K562 (cell line): ENCODE results near the gene MYO1D. TPM values are rescaled to one million over a fixed set of nuclear protein-coding genes. Genes with fewer than 3 reads are reported as not detected.

ENCODE experiments used
- ATAC-seq: fragments of 200-7000 bp; cut with Tn5 transposase; 3 replicates; pipeline ENCODE4 v1.9.1; 2020; ENCODE audit warnings: moderate library complexity
- BruUV-seq: library from RNA; stranded (reverse); fragments of 400-500 nt; replicated peaks from 2 replicates; lab custom pipeline; 2021; lab: Mats Ljungman, UMichigan
- CTCF ChIA-PET: fragments of 300-600 bp; formaldehyde crosslinking; extraction: SDS; loops from one replicate; lab custom pipeline; 2021; ENCODE audit warnings: low intra/inter-chr PET ratio; lab: Yijun Ruan, JAX
- POLR2A ChIA-PET: fragments of 300-600, 350-650 bp; sonication (Branson Sonifier 250); formaldehyde crosslinking; extraction: SDS; loops from one replicate; lab custom pipeline; 2021; ENCODE audit warnings: antibody characterized with exemption, inconsistent platforms; lab: Yijun Ruan, JAX
- DNase-seq, 4 experiments: peaks; one replicate each; pipeline versions ENCODE4 v3.0.0 to v3.0.0-alpha.2; 2011 to 2018; ENCODE audit warnings: low spot score in 3 of 4, mixed read lengths in 3 of 4; ENCODE audit errors: extremely low read depth in 1 of 4
- FAIRE-seq: peaks from 2 replicates; lab custom pipeline; 2011; peaks lifted over from hg19 to GRCh38; lab: Jason Lieb, UNC
- H2AFZ ChIP-seq: 2 replicates; pipeline ENCODE4 v1.6.0; 2011; ENCODE audit warnings: low read depth, low read length, control low read depth, inconsistent platforms
- H3K27ac ChIP-seq: fragments of 200-600 bp; 3 replicates; pipeline ENCODE4 v1.8.0; 2011; ENCODE audit warnings: low read depth, mild to moderate bottlenecking, control low read depth, inconsistent platforms, low read length, moderate library complexity, mixed read lengths; ENCODE audit errors: extremely low read depth
- H3K27me3 ChIP-seq, 2 experiments: fragments of 300-600 bp in 1 of 2; 2 replicates in 1 of 2; 3 replicates in 1 of 2; pipeline versions ENCODE4 v1.6.0 to v1.8.0; 2011; ENCODE audit warnings: inconsistent platforms in 2 of 2, low read length in 2 of 2, mild to moderate bottlenecking in 1 of 2, mixed read lengths in 1 of 2, moderate library complexity in 1 of 2; ENCODE audit not compliant: control insufficient read depth in 2 of 2, insufficient read depth in 2 of 2
- H3K36me3 ChIP-seq: fragments of 300-600 bp; 3 replicates; pipeline ENCODE4 v1.8.0; 2011; ENCODE audit warnings: mild to moderate bottlenecking, low read length, inconsistent platforms; ENCODE audit not compliant: control insufficient read depth, insufficient read depth
- H3K4me1 ChIP-seq, 2 experiments: fragments of 200-600 bp in 1 of 2; replicated peaks in 1 of 2; 2 replicates in 1 of 2; 3 replicates in 1 of 2; pipeline versions ENCODE4 v1.5.1 to v1.8.0; 2011; ENCODE audit warnings: inconsistent platforms in 2 of 2, low read length in 2 of 2, mild to moderate bottlenecking in 1 of 2, mixed read lengths in 1 of 2, moderate library complexity in 1 of 2; ENCODE audit not compliant: control insufficient read depth in 2 of 2, insufficient read depth in 2 of 2
- H3K4me2 ChIP-seq: 2 replicates; pipeline ENCODE4 v1.6.1; 2011; ENCODE audit warnings: low read length, control low read depth, inconsistent platforms, mixed read lengths; ENCODE audit not compliant: insufficient read depth
- H3K4me3 ChIP-seq: fragments of 200-600 bp; sonication (generic), shearing (Covaris generic); 2 replicates; pipeline ENCODE4 v1.5.1; 2016; ENCODE audit warnings: control low read depth, inconsistent platforms
- H3K79me2 ChIP-seq: fragments of 200-600 bp; 3 replicates; pipeline ENCODE4 v1.8.0; 2011; ENCODE audit warnings: low read length, inconsistent platforms; ENCODE audit not compliant: control insufficient read depth, insufficient read depth
- H3K9ac ChIP-seq, 2 experiments: 2 replicates each; pipeline versions ENCODE4 v1.6.0 to v1.6.1; 2011; ENCODE audit warnings: low read depth in 2 of 2, low read length in 2 of 2, control low read depth in 1 of 2, inconsistent platforms in 1 of 2, mild to moderate bottlenecking in 1 of 2, mixed read lengths in 1 of 2; ENCODE audit not compliant: insufficient read depth in 1 of 2
- H3K9me1 ChIP-seq: one replicate; pipeline ENCODE4 v1.6.0; 2011; ENCODE audit warnings: inconsistent platforms, mild to moderate bottlenecking, low read length, moderate library complexity; ENCODE audit not compliant: control insufficient read depth, insufficient read depth
- H3K9me3 ChIP-seq: replicated peaks from 2 replicates; pipeline ENCODE4 v1.5.1; 2011; ENCODE audit warnings: low read depth, low read length, inconsistent platforms; ENCODE audit not compliant: control insufficient read depth, insufficient read depth
- H4K20me1 ChIP-seq: replicated peaks from 2 replicates; pipeline ENCODE4 v1.6.1; 2011; ENCODE audit warnings: low read length, inconsistent platforms, mixed read lengths; ENCODE audit not compliant: control insufficient read depth, insufficient read depth
- ILF3 ChIP-seq: fragments of 450-650 bp; IDR thresholded peaks from 2 replicates; pipeline ENCODE4 v1.6.1; 2018; ENCODE audit warnings: antibody characterized with exemption, mild to moderate bottlenecking, moderate library complexity, borderline replicate concordance
- SLC30A9 ChIP-seq: fragments of 250-450 bp; sonication (Bioruptor Pico); IDR thresholded peaks from 2 replicates; pipeline ENCODE4 v1.8.0; 2022; ENCODE audit warnings: mild to moderate bottlenecking, moderate library complexity
- TOE1 ChIP-seq, 2 experiments: fragments of 450-650 bp in 1 of 2; sonication (generic) in 1 of 2; formaldehyde crosslinking in 1 of 2; IDR thresholded peaks; 2 replicates each; pipeline versions ENCODE4 v1.7.1 to v1.8.0; 2016 to 2022; ENCODE audit warnings: borderline replicate concordance in 2 of 2, mild to moderate bottlenecking in 2 of 2, antibody characterized with exemption in 1 of 2, inconsistent platforms in 1 of 2, low read depth in 1 of 2, missing genetic modification reagents in 1 of 2, moderate library complexity in 1 of 2
- WGBS: fragments of 100-300 bp; shearing (Covaris generic); methylation state at CpG from one replicate; pipeline ENCODE4 v1.1.6; 2016; ENCODE audit warnings: low coverage, mixed read lengths; ENCODE audit not compliant: insufficient coverage; ENCODE audit errors: missing lambda C conversion rate; 5-methylcytosine and 5-hydroxymethylcytosine counted together
- in situ Hi-C: fragments of 300-500 bp; cut with MboI; formaldehyde crosslinking; loops from 4 replicates; pipeline ENCODE4 v1.15.0; 2018; ENCODE audit warnings: inconsistent platforms, mixed read lengths
- intact Hi-C: fragments of 100-400 bp; cut with micrococcal nuclease; formaldehyde crosslinking; loops from 2 replicates; pipeline ENCODE4 v1.14.2; 2022
- polyA plus RNA-seq, 8 experiments: library from polyadenylated mRNA; depleted of rRNA in 4 of 8; stranded (reverse) in 5 of 8; unstranded in 3 of 8; fragments of >200 nt; fragmentation: Nextera tagmentation in 2 of 8; fragmentation: Illumina TruSeq in 1 of 8; extraction: Ambion mirVana in 2 of 8; extraction: Trizol in 1 of 8; gene quantifications; 2 replicates each; pipeline versions ENCODE4 v1.2.1 to v1.2.3, GENCODE V29; 2011 to 2014; ENCODE audit warnings: inconsistent platforms in 1 of 8, missing spikeins in 1 of 8
- total RNA-seq, 7 experiments: library from RNA; depleted of rRNA in 6 of 7; stranded (reverse); fragments of >200 nt in 6 of 7; fragmentation: Illumina TruSeq in 2 of 7; extraction: Trizol in 2 of 7; gene quantifications; 2 replicates each; pipeline versions ENCODE4 v1.2.1 to v1.2.3, GENCODE V29; 2011 to 2021; ENCODE audit warnings: low replicate concordance in 1 of 7
- TF ChIP-seq, protein P1 (sequence below): fragments of 250-450 bp; sonication (Bioruptor Pico); IDR thresholded peaks from 2 replicates; pipeline ENCODE4 v1.5.0; 2020; ENCODE audit warnings: mild to moderate bottlenecking, borderline replicate concordance

Gene MYO1D
- total and polyA plus RNA-seq, 9 of the 15 experiments (the other 6 are each of a cell fraction or from before 2014, with no cell fraction given) = 2.1 to 71.2 (median 45.4) TPM

DNA sequence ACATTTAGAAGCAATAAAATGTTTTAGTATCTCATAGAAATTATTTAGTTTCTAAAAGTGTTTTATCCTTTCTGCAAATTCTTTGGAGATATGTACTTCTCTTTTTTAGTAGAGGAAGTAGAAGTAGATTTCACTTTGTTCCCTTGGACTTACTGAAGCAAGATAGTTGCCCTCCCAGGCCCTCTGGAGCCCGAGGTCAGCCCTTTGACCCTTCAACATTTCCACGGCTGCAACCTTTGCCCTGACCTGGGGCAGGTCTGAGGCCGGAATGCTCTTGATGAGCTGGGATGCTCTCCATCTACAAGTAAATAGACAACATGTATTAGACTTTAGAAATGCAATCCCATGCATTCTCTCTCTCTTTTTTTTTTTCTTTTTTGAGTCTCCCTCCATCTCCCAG lies 222.6 kb downstream of the MYO1D start:
- H3K9ac ChIP-seq = no peak overlapping the region
- no peak overlapping the region for H3K4me2 ChIP-seq
- no peaks in the 10 kb centered on the region for H3K27me3 ChIP-seq
- DNase-seq (no peak), FAIRE-seq (no peak), ATAC-seq (no peak)
- H3K36me3 ChIP-seq = peaks cover 74% of the 10 kb centered on the region
- H2AFZ ChIP-seq = no peak overlapping the region
- intact Hi-C loops (loop anchor here (10.0 kb wide), 1 partner anchor 170 kb away; the partner anchor contains the start of gene CDK5R1), in situ Hi-C loops (no loop called here)
- BruUV-seq = no TSS peak
- H3K4me1 ChIP-seq = no peaks in the 10 kb centered on the region
- no peaks in the 10 kb centered on the region for H3K9me1 ChIP-seq
- H3K9me3 ChIP-seq = no peaks in the 10 kb centered on the region; the same call in 1 of the 2 replicates
- TF ChIP-seq ILF3 (no peak), SLC30A9 (no peak)
- H3K4me3 ChIP-seq = no peak overlapping the region
- CTCF ChIA-PET = no interaction called here
- no peaks in the 10 kb centered on the region; the same call in 1 of the 2 replicates for H4K20me1 ChIP-seq
- WGBS = 78% methylated on average over 3 of the region's 3 CpGs
- H3K27ac ChIP-seq = no peak overlapping the region
- no peaks in the 10 kb centered on the region for H3K79me2 ChIP-seq
- POLR2A ChIA-PET = interaction anchor here (0.6 kb wide), 1 partner anchor 980 kb away, joined by 3 read pairs; no protein-coding TSS in a partner anchor

DNA sequence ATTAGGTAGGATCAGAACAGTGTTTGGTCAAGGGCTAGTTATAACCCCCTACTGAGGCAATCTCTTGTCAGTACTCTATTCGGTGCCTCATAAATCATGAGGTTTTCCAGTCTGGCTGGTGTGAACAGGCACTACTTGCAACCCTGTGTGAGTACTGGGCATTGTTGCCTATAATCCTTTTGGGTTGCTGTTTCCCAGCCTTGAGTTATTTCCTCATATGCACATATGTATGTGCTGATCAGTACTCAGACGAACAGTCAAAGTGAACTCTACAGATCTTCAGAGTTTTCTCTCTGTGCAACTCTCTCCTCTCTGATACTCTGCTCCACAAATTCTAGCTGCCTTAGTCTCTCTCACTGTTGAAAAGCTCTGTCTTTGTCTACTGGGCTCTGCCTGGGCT lies 225.8 kb downstream of the MYO1D start:
- Histone ChIP-seq H2AFZ (no peak overlapping the region), H3K9me1 (no peaks in the 10 kb centered on the region), H4K20me1 (no peaks in the 10 kb centered on the region), H3K4me2 (no peak overlapping the region), H3K9ac (no peak overlapping the region), H3K9me3 (no peaks in the 10 kb centered on the region; the same call in 1 of the 2 replicates), H3K79me2 (no peaks in the 10 kb centered on the region), H3K27ac (no peak overlapping the region), H3K4me1 (no peaks in the 10 kb centered on the region), H3K36me3 (peaks cover 49% of the 10 kb centered on the region), H3K4me3 (no peak overlapping the region), H3K27me3 (no peaks in the 10 kb centered on the region)
- intact Hi-C loops = loop anchor here (10.0 kb wide), 1 partner anchor 166 kb away; the partner anchor contains the start of gene CDK5R1
- ATAC-seq (no peak), FAIRE-seq (no peak), DNase-seq (no peak)
- in situ Hi-C loops = no loop called here
- no TSS peak for BruUV-seq
- TF ChIP-seq, protein P1, sequence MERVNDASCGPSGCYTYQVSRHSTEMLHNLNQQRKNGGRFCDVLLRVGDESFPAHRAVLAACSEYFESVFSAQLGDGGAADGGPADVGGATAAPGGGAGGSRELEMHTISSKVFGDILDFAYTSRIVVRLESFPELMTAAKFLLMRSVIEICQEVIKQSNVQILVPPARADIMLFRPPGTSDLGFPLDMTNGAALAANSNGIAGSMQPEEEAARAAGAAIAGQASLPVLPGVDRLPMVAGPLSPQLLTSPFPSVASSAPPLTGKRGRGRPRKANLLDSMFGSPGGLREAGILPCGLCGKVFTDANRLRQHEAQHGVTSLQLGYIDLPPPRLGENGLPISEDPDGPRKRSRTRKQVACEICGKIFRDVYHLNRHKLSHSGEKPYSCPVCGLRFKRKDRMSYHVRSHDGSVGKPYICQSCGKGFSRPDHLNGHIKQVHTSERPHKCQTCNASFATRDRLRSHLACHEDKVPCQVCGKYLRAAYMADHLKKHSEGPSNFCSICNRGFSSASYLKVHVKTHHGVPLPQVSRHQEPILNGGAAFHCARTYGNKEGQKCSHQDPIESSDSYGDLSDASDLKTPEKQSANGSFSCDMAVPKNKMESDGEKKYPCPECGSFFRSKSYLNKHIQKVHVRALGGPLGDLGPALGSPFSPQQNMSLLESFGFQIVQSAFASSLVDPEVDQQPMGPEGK (CRISPR knock-in tag) = no peak
- TF ChIP-seq TOE1 (IDR thresholded peaks at IDR 0.05; ENCODE audit: borderline replicate concordance) (no peak), TOE1 (CRISPR knock-in tag; IDR thresholded peaks at IDR 0.05; ENCODE audit: borderline replicate concordance, low read depth) (no peak)
- ChIA-PET CTCF (no interaction called here), POLR2A (interaction anchor here (0.7 kb wide), 1 partner anchor 309 kb away, joined by 3 read pairs; no protein-coding TSS in a partner anchor)
- WGBS = 86% methylated on average over 2 of the region's 2 CpGs
